Brain microvascular endothelial cell (primary cell): ENCODE measurements around the gene PDCD11.

Experiments used
- DNase-seq: peaks from one replicate; pipeline ENCODE4 v3.0.0-alpha.2; 2020
- H3K27ac ChIP-seq: fragments of 250-450 bp; sonication (Bioruptor Pico); 2 replicates; pipeline ENCODE4 v1.5.1; 2020; ENCODE audit warnings: mild to moderate bottlenecking, moderate library complexity
- H3K27me3 ChIP-seq: fragments of 250-450 bp; sonication (Bioruptor Pico); replicated peaks from 2 replicates; pipeline ENCODE4 v1.5.1; 2020; ENCODE audit warnings: mild to moderate bottlenecking
- H3K36me3 ChIP-seq: fragments of 250-450 bp; sonication (Bioruptor Pico); replicated peaks from 2 replicates; pipeline ENCODE4 v1.5.1; 2020; ENCODE audit warnings: mild to moderate bottlenecking
- H3K4me3 ChIP-seq: 2 replicates; pipeline ENCODE4 v1.5.1; 2011; ENCODE audit warnings: low read depth, mild to moderate bottlenecking, control low read depth, low read length, moderate library complexity
- CTCF ChIP-seq: IDR thresholded peaks from 2 replicates; pipeline ENCODE4 v1.5.1; 2011; ENCODE audit warnings: low read depth, mild to moderate bottlenecking, moderate library complexity, low read length, control low read depth, inconsistent platforms; ENCODE audit errors: missing control alignments
- in situ Hi-C: cut with HindIII; loops from 2 replicates; pipeline ENCODE4 v1.10.0; 2017; ENCODE audit warnings: low sequenced_read_pairs, low pct_ligation_motif_present

Gene PDCD11

GRCh38 chr10:103427866-103428265, 31.4 kb downstream of the PDCD11 start:
- Histone ChIP-seq H3K36me3 (peaks cover 86% of the 10 kb centered on the region), H3K4me3 (no peak overlapping the region), H3K27me3 (no peaks in the 10 kb centered on the region), H3K27ac (no peak overlapping the region)
- in situ Hi-C loops = no loop called here
- TF ChIP-seq CTCF = no peak
- DNase-seq = no peak

GRCh38 chr10:103428989-103429643, 32.7 kb downstream of the PDCD11 start:
- no peak overlapping the region for H3K4me3 ChIP-seq
- H3K27ac ChIP-seq = no peak overlapping the region
- H3K27me3 ChIP-seq = no peaks in the 10 kb centered on the region
- peaks cover 86% of the 10 kb centered on the region for H3K36me3 ChIP-seq
- in situ Hi-C loops = no loop called here
- TF ChIP-seq CTCF = no peak
- no peak for DNase-seq

- no peak for DNase-seq
- in situ Hi-C loops = no loop called here
- Histone ChIP-seq H3K27ac (no peak overlapping the region), H3K36me3 (peaks cover 86% of the 10 kb centered on the region), H3K4me3 (no peak overlapping the region), H3K27me3 (no peaks in the 10 kb centered on the region)
- no peak for TF ChIP-seq CTCF
Observed at GRCh38 chr10:103429647-103430046, 33.2 kb downstream of the PDCD11 start.

- DNase-seq = no peak
- in situ Hi-C loops = no loop called here
- H3K27me3 ChIP-seq = no peaks in the 10 kb centered on the region
- H3K36me3 ChIP-seq = peaks cover 82% of the 10 kb centered on the region
- no peak overlapping the region for H3K4me3 ChIP-seq
- no peak overlapping the region for H3K27ac ChIP-seq
- no peak for TF ChIP-seq CTCF
Observed at GRCh38 chr10:103431902-103432301, 35.5 kb downstream of the PDCD11 start.

- in situ Hi-C loops = no loop called here
- Histone ChIP-seq H3K27ac (no peak overlapping the region), H3K36me3 (peaks cover 83% of the 10 kb centered on the region), H3K4me3 (no peak overlapping the region), H3K27me3 (no peaks in the 10 kb centered on the region)
- TF ChIP-seq CTCF = no peak
- no peak for DNase-seq
Observed at GRCh38 chr10:103433858-103434257, 37.4 kb downstream of the PDCD11 start.

- H3K27me3 ChIP-seq = no peaks in the 10 kb centered on the region
- no peak for TF ChIP-seq CTCF
Observed at GRCh38 chr10:103439776-103440175, 43.4 kb downstream of the PDCD11 start.

More at GRCh38 chr10:103439776-103440175, 43.4 kb downstream of the PDCD11 start:
- Histone ChIP-seq H3K36me3 (peaks cover 88% of the 10 kb centered on the region), H3K4me3 (no peak overlapping the region), H3K27ac (no peak overlapping the region)
- in situ Hi-C loops = no loop called here
- DNase-seq = no peak
